CD14-positive monocyte (primary cell): ENCODE data around the gene ART1. TPM values are rescaled to one million over a fixed set of nuclear protein-coding genes. Genes with fewer than 3 reads are reported as not detected.
"Not testable (repeated sequence)": the region's sequence is repeated elsewhere in the genome, so short reads cannot be mapped to it uniquely, and the experiment has no call there.

ENCODE experiments used
- DNase-seq, 3 donors: peaks; one replicate each; pipeline ENCODE4 v3.0.0-alpha.2; 2011 to 2022
- H2AFZ ChIP-seq: 2 replicates; pipeline ENCODE4 v1.6.0; 2012; ENCODE audit warnings: mild to moderate bottlenecking, low read depth, low read length, inconsistent platforms; ENCODE audit not compliant: insufficient read depth, poor library complexity, severe bottlenecking
- H3K27ac ChIP-seq, 2 donors: 1 replicate in 1 of 2; 2 replicates in 1 of 2; pipeline ENCODE4 v1.5.1; 2012 to 2013; ENCODE audit warnings: low read length in 2 of 2, control low read depth in 1 of 2, inconsistent platforms in 1 of 2, low read depth in 1 of 2, mild to moderate bottlenecking in 1 of 2
- H3K27me3 ChIP-seq, 2 donors: one replicate each; pipeline versions ENCODE4 v1.6.0 to v1.6.1; 2011 to 2013; ENCODE audit warnings: low read length in 2 of 2; ENCODE audit not compliant: control insufficient read depth in 2 of 2, insufficient read depth in 2 of 2
- H3K36me3 ChIP-seq, 2 donors: replicated peaks in 1 of 2; 1 replicate in 1 of 2; 2 replicates in 1 of 2; pipeline versions ENCODE4 v1.5.1 to v1.6.1; 2012 to 2013; ENCODE audit warnings: low read length in 2 of 2, control low read depth in 1 of 2, inconsistent platforms in 1 of 2, mild to moderate bottlenecking in 1 of 2; ENCODE audit not compliant: insufficient read depth in 2 of 2, control insufficient read depth in 1 of 2
- H3K4me1 ChIP-seq, 2 donors: 1 replicate in 1 of 2; 2 replicates in 1 of 2; pipeline versions ENCODE4 v1.5.1 to v1.6.1; 2012 to 2013; ENCODE audit warnings: low read length in 2 of 2, control low read depth in 1 of 2, inconsistent platforms in 1 of 2, mild to moderate bottlenecking in 1 of 2, moderate library complexity in 1 of 2; ENCODE audit not compliant: insufficient read depth in 2 of 2, control insufficient read depth in 1 of 2
- H3K4me2 ChIP-seq: replicated peaks from 2 replicates; pipeline ENCODE3; 2012; ENCODE audit warnings: low read length, moderate library complexity, mild to moderate bottlenecking; ENCODE audit not compliant: poor library complexity, severe bottlenecking; ENCODE audit errors: extremely low read depth
- H3K4me3 ChIP-seq, 3 experiments: fragments of 200-600 bp in 1 of 3; sonication (generic) in 1 of 3; replicated peaks in 1 of 3; 1 replicate in 2 of 3; 2 replicates in 1 of 3; pipeline ENCODE4 v1.5.1; 2011 to 2013; ENCODE audit warnings: low read length in 3 of 3, mild to moderate bottlenecking in 3 of 3, control low read depth in 2 of 3, low read depth in 2 of 3, inconsistent platforms in 1 of 3, moderate library complexity in 1 of 3
- H3K79me2 ChIP-seq: 2 replicates; pipeline ENCODE4 v1.6.0; 2012; ENCODE audit warnings: mild to moderate bottlenecking, control low read depth, inconsistent platforms, low read length, moderate library complexity; ENCODE audit not compliant: insufficient read depth
- H3K9ac ChIP-seq: 2 replicates; pipeline ENCODE4 v1.6.0; 2017; ENCODE audit warnings: low read length, mild to moderate bottlenecking; ENCODE audit not compliant: insufficient read depth, poor library complexity, severe bottlenecking
- H3K9me3 ChIP-seq, 2 donors: replicated peaks in 1 of 2; 1 replicate in 1 of 2; 2 replicates in 1 of 2; pipeline versions ENCODE4 v1.5.1 to v1.6.1; 2012 to 2013; ENCODE audit warnings: low read length in 2 of 2, control low read depth in 1 of 2; ENCODE audit not compliant: control insufficient read depth in 1 of 2, insufficient read depth in 1 of 2
- H4K20me1 ChIP-seq: 2 replicates; pipeline ENCODE4 v1.6.0; 2012; ENCODE audit warnings: mild to moderate bottlenecking, low read length, control low read depth, moderate library complexity; ENCODE audit not compliant: insufficient read depth
- H3K27ac Mint-ChIP-seq, 7 donors: one replicate each; pipeline ENCODE4 v1.8.0; 2020; ENCODE audit warnings: mild to moderate bottlenecking in 7 of 7, mixed read lengths in 7 of 7, moderate library complexity in 6 of 7, inconsistent platforms in 2 of 7
- H3K27me3 Mint-ChIP-seq, 3 donors: one replicate each; pipeline ENCODE4 v1.8.0; 2021 to 2022; ENCODE audit warnings: low read depth in 3 of 3, mild to moderate bottlenecking in 3 of 3, mixed read lengths in 3 of 3, moderate library complexity in 3 of 3, inconsistent platforms in 1 of 3
- H3K36me3 Mint-ChIP-seq, 2 donors: one replicate each; pipeline ENCODE4 v1.8.0; 2020; ENCODE audit warnings: mixed read lengths in 2 of 2, inconsistent platforms in 1 of 2, mild to moderate bottlenecking in 1 of 2
- H3K4me1 Mint-ChIP-seq: one replicate; pipeline ENCODE4 v1.8.0; 2020; ENCODE audit warnings: mild to moderate bottlenecking, mixed read lengths
- H3K4me3 Mint-ChIP-seq, 2 donors: one replicate each; pipeline ENCODE4 v1.8.0; 2020; ENCODE audit warnings: mild to moderate bottlenecking in 2 of 2, mixed read lengths in 2 of 2, moderate library complexity in 1 of 2
- H3K9me3 Mint-ChIP-seq, 7 donors: one replicate each; pipeline ENCODE4 v1.8.0; 2020 to 2022; ENCODE audit warnings: mixed read lengths in 7 of 7, mild to moderate bottlenecking in 6 of 7, moderate library complexity in 6 of 7, inconsistent platforms in 2 of 7
- CTCF ChIP-seq: fragments of 200-600 bp; IDR thresholded peaks from one replicate; pipeline ENCODE4 v1.8.0; 2022; ENCODE audit warnings: antibody characterized with exemption, mild to moderate bottlenecking
- WGBS: methylation state at CpG from one replicate; pipeline ENCODE4 v1.1.5; 2013; ENCODE audit warnings: missing lambda C conversion rate; ENCODE audit not compliant: insufficient coverage; 5-methylcytosine and 5-hydroxymethylcytosine counted together
- intact Hi-C, 2 donors: fragments of 100-400 bp; cut with micrococcal nuclease; formaldehyde crosslinking; loops; one replicate each; pipeline versions ENCODE4 v1.15.0 to v1.15.1; 2023
- polyA plus RNA-seq, 3 donors: library from polyadenylated mRNA; depleted of rRNA in 1 of 3; unstranded in 2 of 3; stranded (reverse) in 1 of 3; fragments of 300-500 nt in 2 of 3; fragments of >200 nt in 1 of 3; fragmentation: Illumina TruSeq in 2 of 3; gene quantifications; 1 replicate in 2 of 3; 2 replicates in 1 of 3; pipeline ENCODE4 v1.2.3, GENCODE V29; 2012 to 2021

Gene ART1
- polyA plus RNA-seq, 3 donors = not detected

- Mint-ChIP-seq H3K4me1 (peaks cover 27% of the 10 kb centered on the region), H3K4me3 (peak overlapping the region; percentile 80 to 93), H3K36me3 (peaks cover 0 to 1% of the 10 kb centered on the region in 2 donors), H3K27me3 (peaks cover 19 to 40% (median 32%) of the 10 kb centered on the region in 3 donors), H3K9me3 (peaks cover 0 to 20% (median 9%) of the 10 kb centered on the region in 7 donors), H3K27ac (peak overlapping the region in 2 of 7 donors; percentile 50 to 60)
- intact Hi-C loops = no loop called here
- under 1% methylated on average over 42 of the region's 55 CpGs for WGBS
- H3K27ac ChIP-seq = no peak overlapping the region
- H3K9ac ChIP-seq = peak overlapping the region; percentile 70
- H3K36me3 ChIP-seq = no peaks in the 10 kb centered on the region
- peaks cover 10 to 23% of the 10 kb centered on the region in 2 donors for H3K4me1 ChIP-seq
- H3K4me3 ChIP-seq = peak overlapping the region; percentile 45 to 75 (median 48)
- peak overlapping the region; percentile 90 for H2AFZ ChIP-seq
- H3K9me3 ChIP-seq = peaks cover 6 to 10% of the 10 kb centered on the region in 2 donors
- peaks cover 10 to 28% of the 10 kb centered on the region in 2 donors for H3K27me3 ChIP-seq
- H3K79me2 ChIP-seq = no peaks in the 10 kb centered on the region
- TF ChIP-seq CTCF = no peak
- no peaks in the 10 kb centered on the region for H4K20me1 ChIP-seq
- H3K4me2 ChIP-seq = peak overlapping the region; percentile 88
- DNase-seq = peak; percentile 27 to 60 (median 48)
These were observed 2.6 kb upstream of the ART1 start for GRCh38 chr11:3642071-3642951.

- H3K9me3 ChIP-seq = peaks cover 6 to 10% of the 10 kb centered on the region in 2 donors
- H3K4me1 ChIP-seq = peaks cover 10 to 23% of the 10 kb centered on the region in 2 donors
- H3K79me2 ChIP-seq, H3K36me3 Mint-ChIP-seq, H4K20me1 ChIP-seq, H3K27ac ChIP-seq, H3K36me3 ChIP-seq, DNase-seq, H3K27ac Mint-ChIP-seq, intact Hi-C loops: not testable (repeated sequence)
- peak overlapping the region in 1 of 3 experiments; percentile 75 for H3K4me3 ChIP-seq
- WGBS = 66% methylated on average over 5 of the region's 11 CpGs
- H3K4me2 ChIP-seq = peak overlapping the region; percentile 88
- peak overlapping the region; percentile 70 for H3K9ac ChIP-seq
- H3K9me3 Mint-ChIP-seq = peaks cover 0 to 20% (median 9%) of the 10 kb centered on the region in 7 donors
- H3K4me3 Mint-ChIP-seq = peak overlapping the region; percentile 80 to 93
- peak overlapping the region; percentile 90 for H2AFZ ChIP-seq
- H3K4me1 Mint-ChIP-seq = peaks cover 27% of the 10 kb centered on the region
- H3K27me3 ChIP-seq = peaks cover 10 to 28% of the 10 kb centered on the region in 2 donors
- peaks cover 20 to 44% (median 32%) of the 10 kb centered on the region in 3 donors for H3K27me3 Mint-ChIP-seq
These were observed 1.8 kb upstream of the ART1 start for GRCh38 chr11:3643102-3643546.
